A549 (cell line): ENCODE measurements around the gene CHORDC1.

ENCODE experiments used
- PHF8 ChIP-seq: fragments of 200-600 bp; sonication (generic); IDR thresholded peaks from 2 replicates; pipeline ENCODE4 v1.6.1; 2016; ENCODE audit warnings: low read depth, mild to moderate bottlenecking, antibody characterized with exemption, moderate library complexity, borderline replicate concordance
- POLR2A ChIP-seq: IDR thresholded peaks from 2 replicates; pipeline ENCODE4 v1.6.1; 2012; ENCODE audit warnings: mild to moderate bottlenecking, low read length
- RAD21 ChIP-seq, 2 experiments: fragments of >200 bp in 1 of 2; sonication (Bioruptor Twin) in 1 of 2; formaldehyde crosslinking in 1 of 2; IDR thresholded peaks in 1 of 2; conservative IDR thresholded peaks in 1 of 2; 2 replicates in 1 of 2; 3 replicates in 1 of 2; pipeline ENCODE4 v1.6.1; 2012 to 2018; ENCODE audit warnings: inconsistent platforms in 1 of 2
- TP53 ChIP-seq: fragments of 250-450 bp; sonication (Bioruptor Pico); IDR thresholded peaks from 2 replicates; pipeline ENCODE4 v1.5.0; 2021; ENCODE audit warnings: mild to moderate bottlenecking, moderate library complexity
- TF ChIP-seq, protein P1 (sequence below): fragments of 200-600 bp; sonication (generic); IDR thresholded peaks from 2 replicates; pipeline ENCODE4 v1.6.1; 2016; ENCODE audit warnings: antibody characterized with exemption, mild to moderate bottlenecking, moderate library complexity
- TF ChIP-seq, protein P2 (sequence below): fragments of >200 bp; sonication (Bioruptor Twin); formaldehyde crosslinking; IDR thresholded peaks from 3 replicates; pipeline ENCODE4 v1.5.1; 2016
- TF ChIP-seq, protein P3 (sequence below): fragments of 250-450 bp; sonication (Bioruptor Pico); IDR thresholded peaks from 2 replicates; pipeline ENCODE4 v1.5.0; 2020; ENCODE audit warnings: low read depth, mild to moderate bottlenecking, moderate library complexity

DNA sequence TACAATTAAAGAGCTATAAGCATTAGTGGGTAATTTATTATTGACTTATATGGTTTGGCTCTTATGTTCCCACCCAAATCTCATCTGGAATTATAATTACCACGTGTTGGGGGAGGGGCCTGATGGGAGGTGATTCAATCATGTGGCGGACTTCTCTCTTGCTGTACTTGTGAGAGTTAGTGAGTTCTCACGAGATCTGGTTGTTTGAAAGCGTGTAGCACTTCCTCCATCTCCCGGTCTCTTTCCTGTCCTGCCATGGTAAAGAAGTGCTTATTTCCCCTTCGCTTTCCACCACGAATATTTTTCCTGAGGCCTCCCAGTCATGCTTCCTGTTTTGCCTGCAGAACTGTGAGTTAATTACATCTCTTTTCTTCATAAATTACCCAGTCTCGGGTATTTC is 28.1 kb upstream of the CHORDC1 start:
- TF ChIP-seq, protein P1, sequence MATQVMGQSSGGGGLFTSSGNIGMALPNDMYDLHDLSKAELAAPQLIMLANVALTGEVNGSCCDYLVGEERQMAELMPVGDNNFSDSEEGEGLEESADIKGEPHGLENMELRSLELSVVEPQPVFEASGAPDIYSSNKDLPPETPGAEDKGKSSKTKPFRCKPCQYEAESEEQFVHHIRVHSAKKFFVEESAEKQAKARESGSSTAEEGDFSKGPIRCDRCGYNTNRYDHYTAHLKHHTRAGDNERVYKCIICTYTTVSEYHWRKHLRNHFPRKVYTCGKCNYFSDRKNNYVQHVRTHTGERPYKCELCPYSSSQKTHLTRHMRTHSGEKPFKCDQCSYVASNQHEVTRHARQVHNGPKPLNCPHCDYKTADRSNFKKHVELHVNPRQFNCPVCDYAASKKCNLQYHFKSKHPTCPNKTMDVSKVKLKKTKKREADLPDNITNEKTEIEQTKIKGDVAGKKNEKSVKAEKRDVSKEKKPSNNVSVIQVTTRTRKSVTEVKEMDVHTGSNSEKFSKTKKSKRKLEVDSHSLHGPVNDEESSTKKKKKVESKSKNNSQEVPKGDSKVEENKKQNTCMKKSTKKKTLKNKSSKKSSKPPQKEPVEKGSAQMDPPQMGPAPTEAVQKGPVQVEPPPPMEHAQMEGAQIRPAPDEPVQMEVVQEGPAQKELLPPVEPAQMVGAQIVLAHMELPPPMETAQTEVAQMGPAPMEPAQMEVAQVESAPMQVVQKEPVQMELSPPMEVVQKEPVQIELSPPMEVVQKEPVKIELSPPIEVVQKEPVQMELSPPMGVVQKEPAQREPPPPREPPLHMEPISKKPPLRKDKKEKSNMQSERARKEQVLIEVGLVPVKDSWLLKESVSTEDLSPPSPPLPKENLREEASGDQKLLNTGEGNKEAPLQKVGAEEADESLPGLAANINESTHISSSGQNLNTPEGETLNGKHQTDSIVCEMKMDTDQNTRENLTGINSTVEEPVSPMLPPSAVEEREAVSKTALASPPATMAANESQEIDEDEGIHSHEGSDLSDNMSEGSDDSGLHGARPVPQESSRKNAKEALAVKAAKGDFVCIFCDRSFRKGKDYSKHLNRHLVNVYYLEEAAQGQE = no peak
- TF ChIP-seq RAD21 (conservative IDR thresholded peaks at IDR 0.05 in 1 of 2, IDR thresholded peaks at IDR 0.05 in 1 of 2) = no peak
- TF ChIP-seq TP53 (CRISPR knock-in tag) = no peak
- no peak for TF ChIP-seq POLR2A
- no peak for TF ChIP-seq PHF8
- TF ChIP-seq, protein P2, sequence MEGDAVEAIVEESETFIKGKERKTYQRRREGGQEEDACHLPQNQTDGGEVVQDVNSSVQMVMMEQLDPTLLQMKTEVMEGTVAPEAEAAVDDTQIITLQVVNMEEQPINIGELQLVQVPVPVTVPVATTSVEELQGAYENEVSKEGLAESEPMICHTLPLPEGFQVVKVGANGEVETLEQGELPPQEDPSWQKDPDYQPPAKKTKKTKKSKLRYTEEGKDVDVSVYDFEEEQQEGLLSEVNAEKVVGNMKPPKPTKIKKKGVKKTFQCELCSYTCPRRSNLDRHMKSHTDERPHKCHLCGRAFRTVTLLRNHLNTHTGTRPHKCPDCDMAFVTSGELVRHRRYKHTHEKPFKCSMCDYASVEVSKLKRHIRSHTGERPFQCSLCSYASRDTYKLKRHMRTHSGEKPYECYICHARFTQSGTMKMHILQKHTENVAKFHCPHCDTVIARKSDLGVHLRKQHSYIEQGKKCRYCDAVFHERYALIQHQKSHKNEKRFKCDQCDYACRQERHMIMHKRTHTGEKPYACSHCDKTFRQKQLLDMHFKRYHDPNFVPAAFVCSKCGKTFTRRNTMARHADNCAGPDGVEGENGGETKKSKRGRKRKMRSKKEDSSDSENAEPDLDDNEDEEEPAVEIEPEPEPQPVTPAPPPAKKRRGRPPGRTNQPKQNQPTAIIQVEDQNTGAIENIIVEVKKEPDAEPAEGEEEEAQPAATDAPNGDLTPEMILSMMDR = no peak
- TF ChIP-seq, protein P3, sequence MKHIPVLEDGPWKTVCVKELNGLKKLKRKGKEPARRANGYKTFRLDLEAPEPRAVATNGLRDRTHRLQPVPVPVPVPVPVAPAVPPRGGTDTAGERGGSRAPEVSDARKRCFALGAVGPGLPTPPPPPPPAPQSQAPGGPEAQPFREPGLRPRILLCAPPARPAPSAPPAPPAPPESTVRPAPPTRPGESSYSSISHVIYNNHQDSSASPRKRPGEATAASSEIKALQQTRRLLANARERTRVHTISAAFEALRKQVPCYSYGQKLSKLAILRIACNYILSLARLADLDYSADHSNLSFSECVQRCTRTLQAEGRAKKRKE (CRISPR knock-in tag) = no peak
